Lower leg skin (tissue), 4 donors: ENCODE results near the gene TEX264. TPM values are rescaled to one million over a fixed set of nuclear protein-coding genes. Genes with fewer than 3 reads are reported as not detected.
A peak's percentile ranks its signal among the peaks of the same experiment; 100 is the strongest.

ENCODE experiments used
- DNase-seq, 2 donors: peaks; one replicate each; pipeline ENCODE4 v3.0.0-alpha.2; 2019; ENCODE audit warnings: low spot score in 2 of 2
- H3K4me3 ChIP-seq: fragments of 200-600 bp; sonication (generic); 2 replicates; pipeline ENCODE4 v1.5.1; 2017; ENCODE audit warnings: mild to moderate bottlenecking, low read depth; ENCODE audit not compliant: poor library complexity, severe bottlenecking
- CTCF ChIP-seq, 3 donors: fragments of 450-650 bp; IDR thresholded peaks; one replicate each; pipeline ENCODE4 v1.5.1; 2016; ENCODE audit warnings: antibody characterized with exemption in 3 of 3, mild to moderate bottlenecking in 3 of 3, moderate library complexity in 2 of 3
- POLR2A ChIP-seq, 2 donors: fragments of 450-650 bp; IDR thresholded peaks; one replicate each; pipeline ENCODE4 v1.6.1; 2016 to 2017; ENCODE audit warnings: antibody characterized with exemption in 2 of 2, mild to moderate bottlenecking in 1 of 2, moderate library complexity in 1 of 2
- WGBS, 2 donors: methylation state at CpG; one replicate each; pipeline ENCODE4 v1.1.5; 2018; 5-methylcytosine and 5-hydroxymethylcytosine counted together
- intact Hi-C: fragments of 100-400 bp; cut with DNase I; formaldehyde crosslinking; loops from one replicate; pipeline ENCODE4 v1.15.0; 2023; ENCODE audit warnings: low total_unique reads
- total RNA-seq, 4 donors: library from RNA; depleted of rRNA; stranded (reverse); fragments of >200 nt; gene quantifications; one replicate each; pipeline ENCODE4 v1.1.0, GENCODE V29; 2016

TEX264 gene
- total RNA-seq: 100 to 1,000 TPM; 103 to 232 (median 134) TPM

DNA sequence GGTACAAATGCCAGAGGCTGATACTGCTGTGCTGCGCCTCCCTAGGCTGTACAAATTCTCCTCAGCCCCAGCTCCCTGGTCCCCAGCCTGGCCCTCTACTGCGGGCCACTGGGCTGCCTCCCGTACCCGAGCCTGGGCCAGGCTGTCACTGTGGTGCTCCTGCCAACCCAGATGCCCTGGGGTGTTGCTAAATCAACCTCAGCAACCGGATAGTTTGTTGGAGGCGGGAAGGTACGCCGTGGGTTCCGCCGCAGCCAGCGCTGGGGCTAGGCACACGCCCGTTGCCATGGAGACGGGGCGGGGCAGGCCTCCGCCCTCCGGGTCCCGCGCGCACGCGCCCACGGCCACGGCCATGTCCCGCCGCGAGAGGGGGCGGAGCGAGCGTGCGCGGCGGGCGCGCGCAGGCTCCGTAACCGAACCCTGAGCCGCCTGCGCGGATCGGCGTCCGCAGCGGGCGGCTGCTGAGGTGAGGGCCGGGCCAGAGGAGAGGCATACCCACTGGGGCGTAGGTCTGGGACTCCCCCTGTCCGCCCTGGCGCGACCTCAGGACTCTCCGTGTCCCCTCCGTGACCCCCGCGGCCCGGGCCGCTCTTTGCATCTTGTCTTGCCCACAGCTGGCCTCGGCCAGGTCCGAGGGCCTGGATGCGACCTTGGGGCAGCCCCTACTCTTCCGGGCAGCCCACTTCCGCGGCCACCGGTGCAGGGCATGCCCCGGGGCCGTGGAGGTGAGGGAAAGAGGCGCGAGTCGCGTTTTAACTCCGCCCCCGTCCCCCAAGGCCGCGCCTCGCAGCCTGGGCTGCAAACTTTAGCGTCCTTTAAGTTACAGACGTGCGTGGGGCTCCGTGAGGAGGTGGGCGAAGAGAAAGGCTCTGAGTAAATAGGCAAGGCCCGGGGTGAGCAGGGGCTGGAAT, at the start of gene TEX264:
Gene TEX264 (plus strand): TSS at position 430 of the 911 bp plus-strand sequence. CDS start 3,053 bp downstream, outside the sequence.
- intact Hi-C loops: loop anchor here (5.0 kb wide), 1 partner anchor 169 kb away; the partner anchor contains the start of gene DCAF1
- 1% methylated on average over 56 to 74 of the region's 81 CpGs for WGBS, 2 donors
- TF ChIP-seq POLR2A (IDR thresholded peaks at IDR 0.05) (no peak), CTCF (IDR thresholded peaks at IDR 0.05) (no peak)
- peak within 1 kb of the TSS; percentile 75 for H3K4me3 ChIP-seq
- peak; percentile 83 to 97 for DNase-seq

DNA sequence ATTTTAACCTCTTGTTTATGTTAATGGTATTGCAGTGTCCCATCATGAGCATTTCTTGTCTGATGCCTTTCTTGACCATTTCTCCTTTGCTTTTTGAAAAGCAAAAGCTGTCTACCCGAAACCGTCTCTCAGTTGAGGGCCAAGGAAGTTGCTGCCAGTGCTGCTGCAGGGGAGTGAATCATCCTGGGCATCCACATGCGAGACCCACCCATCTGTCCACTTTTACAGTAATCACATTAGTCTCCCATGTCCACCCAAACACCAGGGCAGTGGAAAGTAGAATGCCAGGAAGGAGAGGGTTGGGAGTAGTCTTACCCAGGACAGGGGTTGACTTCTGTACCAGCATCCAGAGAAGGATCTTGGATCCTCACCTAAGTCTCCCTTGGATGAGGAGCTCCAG, 48.6 kb upstream of the TEX264 start:
- no peak for DNase-seq
- intact Hi-C loops: no loop called here
- WGBS, 2 donors: 55 to 56% methylated on average over 3 of the region's 3 CpGs
- H3K4me3 ChIP-seq: no peak overlapping the region
- TF ChIP-seq POLR2A (IDR thresholded peaks at IDR 0.05): no peak
- TF ChIP-seq CTCF (IDR thresholded peaks at IDR 0.05): no peak

GRCh38 chr3:51622868-51623267, 48.2 kb upstream of the TEX264 start:
- intact Hi-C loops: no loop called here
- no peak for DNase-seq
- whole genome bisulfite sequencing, 2 donors: 52 to 68% methylated on average over 4 of the region's 4 CpGs
- TF ChIP-seq CTCF (IDR thresholded peaks at IDR 0.05) (no peak), POLR2A (IDR thresholded peaks at IDR 0.05) (no peak)
- no peak overlapping the region for H3K4me3 ChIP-seq

GRCh38 chr3:51630513-51630912, 40.5 kb upstream of the TEX264 start:
- DNase-seq: no peak
- 76 to 89% methylated on average over 4 of the region's 4 CpGs for WGBS, 2 donors
- no peak overlapping the region for H3K4me3 ChIP-seq
- intact Hi-C loops: no loop called here
- TF ChIP-seq CTCF (IDR thresholded peaks at IDR 0.05) (no peak), POLR2A (IDR thresholded peaks at IDR 0.05) (no peak)

- WGBS, 2 donors: 88 to 91% methylated on average over 14 of the region's 14 CpGs
- TF ChIP-seq POLR2A (IDR thresholded peaks at IDR 0.05): no peak
- intact Hi-C loops: no loop called here
- no peak for DNase-seq
- H3K4me3 ChIP-seq: no peak overlapping the region
These were observed 33.7 kb upstream of the TEX264 start for GRCh38 chr3:51637144-51637940.

DNA sequence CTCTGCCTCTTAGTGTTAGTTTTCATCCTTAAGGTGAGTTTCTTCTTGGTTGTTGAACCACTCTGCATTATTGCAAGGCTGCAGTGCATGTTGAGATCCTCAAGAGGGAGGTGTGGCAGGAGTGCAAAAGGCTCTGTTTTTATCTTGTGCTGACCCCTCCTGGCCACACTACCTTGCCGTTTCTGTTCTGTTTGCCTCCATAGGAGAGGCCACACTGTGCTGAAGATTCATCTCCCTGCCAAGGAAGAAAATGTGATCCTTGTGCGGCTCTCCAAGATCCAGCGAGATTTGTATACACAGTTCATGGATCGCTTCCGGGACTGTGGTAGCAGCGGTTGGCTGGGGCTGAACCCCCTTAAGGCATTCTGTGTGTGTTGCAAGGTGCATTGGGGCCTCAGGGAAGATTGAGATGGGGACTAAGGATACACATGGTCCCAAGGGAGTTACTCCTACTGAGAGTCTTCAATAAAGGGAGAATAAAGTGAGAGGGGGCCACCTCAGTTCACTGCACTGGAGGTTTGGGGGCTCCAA, 33.0 kb upstream of the TEX264 start:
- TF ChIP-seq CTCF (IDR thresholded peaks at IDR 0.05) (no peak), POLR2A (IDR thresholded peaks at IDR 0.05) (no peak)
- 59 to 68% methylated on average over 6 of the region's 6 CpGs for WGBS, 2 donors
- intact Hi-C loops: no loop called here
- H3K4me3 ChIP-seq: no peak overlapping the region
- no peak for DNase-seq
